ENCODE data around the gene NABP2.

NABP2 gene

GRCh38 chr12:56219840-56220239 is 4.3 kb upstream of the NABP2 start:
- Histone ChIP-seq H2BK15ac (replicated peaks; ENCODE audit: low read depth) (no peak overlapping the region), H3K27me3 (ENCODE audit: insufficient read depth, low read length, poor library complexity) (no peaks in the 10 kb centered on the region), H3K4me1 (ENCODE audit: control insufficient read depth, low read depth, low read length) (no peaks in the 10 kb centered on the region), H2BK120ac (ENCODE audit: low read depth, low read length) (no peak overlapping the region), H3K23ac (ENCODE audit: low read length) (no peak overlapping the region), H4K5ac (ENCODE audit: low read length) (no peak overlapping the region), H3K4me2 (ENCODE audit: low read length) (no peak overlapping the region), H3K4ac (ENCODE audit: low read depth, low read length) (no peak overlapping the region), H3K27ac (ENCODE audit: low read depth, low read length) (no peak overlapping the region), H3K9ac (ENCODE audit: low read length) (no peak overlapping the region), H3K79me1 (ENCODE audit: low read length) (peaks cover 7% of the 10 kb centered on the region), H2AK5ac (ENCODE audit: low read length) (no peak overlapping the region), H3K56ac (ENCODE audit: low read length) (peak overlapping the region; percentile 15), H3K18ac (ENCODE audit: low read length) (no peak overlapping the region), H2BK5ac (ENCODE audit: low read length) (no peak overlapping the region), H4K8ac (ENCODE audit: low read depth, low read length) (no peak overlapping the region), H3K4me3 (ENCODE audit: low read length) (no peak overlapping the region), H3K79me2 (ENCODE audit: control insufficient read depth, insufficient read depth, low read length) (peaks cover 14% of the 10 kb centered on the region), H3K36me3 (ENCODE audit: control insufficient read depth, insufficient read depth, low read length) (peaks cover 6% of the 10 kb centered on the region)
- no peak for DNase-seq
- WGBS (ENCODE audit: extremely low coverage, insufficient coverage, low lambda C conversion rate) = no CpG with 5 or more reads among the region's 9 CpGs

- peak overlapping the region; percentile 92 for H3K9ac ChIP-seq (ENCODE audit: low read length)
- peak overlapping the region; percentile 84 for H3K27ac ChIP-seq (ENCODE audit: low read depth, low read length)
- H4K5ac ChIP-seq (ENCODE audit: low read length) = no peak overlapping the region
- no CpG with 5 or more reads among the region's 10 CpGs for whole genome bisulfite sequencing (ENCODE audit: extremely low coverage, insufficient coverage, low lambda C conversion rate)
- H2BK5ac ChIP-seq (ENCODE audit: low read length) = peak overlapping the region; percentile 43
- H3K4me2 ChIP-seq (ENCODE audit: low read length) = peak overlapping the region; percentile 98
- peak overlapping the region; percentile 91 for H2AK5ac ChIP-seq (ENCODE audit: low read length)
- no peak overlapping the region for H4K8ac ChIP-seq (ENCODE audit: low read depth, low read length)
- DNase-seq = peak; percentile 56
- peaks cover 14% of the 10 kb centered on the region for H3K79me2 ChIP-seq (ENCODE audit: control insufficient read depth, insufficient read depth, low read length)
- H3K56ac ChIP-seq (ENCODE audit: low read length) = peak overlapping the region; percentile 94
- H2BK120ac ChIP-seq (ENCODE audit: low read depth, low read length) = no peak overlapping the region
- H3K79me1 ChIP-seq (ENCODE audit: low read length) = peaks cover 7% of the 10 kb centered on the region
- H3K4me3 ChIP-seq (ENCODE audit: low read length) = peak overlapping the region; percentile 95
- no peak overlapping the region for H3K4ac ChIP-seq (ENCODE audit: low read depth, low read length)
- no peaks in the 10 kb centered on the region for H3K4me1 ChIP-seq (ENCODE audit: control insufficient read depth, low read depth, low read length)
- no peak overlapping the region for H3K18ac ChIP-seq (ENCODE audit: low read length)
- peaks cover 4% of the 10 kb centered on the region for H3K36me3 ChIP-seq (ENCODE audit: control insufficient read depth, insufficient read depth, low read length)
- H3K27me3 ChIP-seq (ENCODE audit: insufficient read depth, low read length, poor library complexity) = no peaks in the 10 kb centered on the region
- H2BK15ac ChIP-seq (replicated peaks; ENCODE audit: low read depth) = no peak overlapping the region
- H3K23ac ChIP-seq (ENCODE audit: low read length) = peak overlapping the region; percentile 98
Observed at GRCh38 chr12:56220611-56221231, 3.4 kb upstream of the NABP2 start.

GRCh38 chr12:56221232-56221756 is 2.8 kb upstream of the NABP2 start:
- H3K27me3 ChIP-seq (ENCODE audit: insufficient read depth, low read length, poor library complexity) = no peaks in the 10 kb centered on the region
- H3K4me2 ChIP-seq (ENCODE audit: low read length) = peak overlapping the region; percentile 98
- H3K23ac ChIP-seq (ENCODE audit: low read length) = peak overlapping the region; percentile 66
- WGBS (ENCODE audit: extremely low coverage, insufficient coverage, low lambda C conversion rate) = no CpG with 5 or more reads among the region's 21 CpGs
- H3K18ac ChIP-seq (ENCODE audit: low read length) = peak overlapping the region; percentile 23
- peaks cover 6% of the 10 kb centered on the region for H3K79me1 ChIP-seq (ENCODE audit: low read length)
- H3K79me2 ChIP-seq (ENCODE audit: control insufficient read depth, insufficient read depth, low read length) = peaks cover 14% of the 10 kb centered on the region
- peak overlapping the region; percentile 94 for H3K56ac ChIP-seq (ENCODE audit: low read length)
- peak overlapping the region; percentile 95 for H3K4me3 ChIP-seq (ENCODE audit: low read length)
- H3K36me3 ChIP-seq (ENCODE audit: control insufficient read depth, insufficient read depth, low read length) = peaks cover 3% of the 10 kb centered on the region
- no peak overlapping the region for H4K8ac ChIP-seq (ENCODE audit: low read depth, low read length)
- peak overlapping the region; percentile 28 for H3K4ac ChIP-seq (ENCODE audit: low read depth, low read length)
- peak overlapping the region; percentile 45 for H2BK5ac ChIP-seq (ENCODE audit: low read length)
- no peaks in the 10 kb centered on the region for H3K4me1 ChIP-seq (ENCODE audit: control insufficient read depth, low read depth, low read length)
- no peak overlapping the region for H4K5ac ChIP-seq (ENCODE audit: low read length)
- DNase-seq = peak; percentile 87
- peak overlapping the region; percentile 92 for H3K9ac ChIP-seq (ENCODE audit: low read length)
- peak overlapping the region; percentile 91 for H2AK5ac ChIP-seq (ENCODE audit: low read length)
- peak overlapping the region; percentile 84 for H3K27ac ChIP-seq (ENCODE audit: low read depth, low read length)
- no peak overlapping the region for H2BK15ac ChIP-seq (replicated peaks; ENCODE audit: low read depth)
- no peak overlapping the region for H2BK120ac ChIP-seq (ENCODE audit: low read depth, low read length)

DNA sequence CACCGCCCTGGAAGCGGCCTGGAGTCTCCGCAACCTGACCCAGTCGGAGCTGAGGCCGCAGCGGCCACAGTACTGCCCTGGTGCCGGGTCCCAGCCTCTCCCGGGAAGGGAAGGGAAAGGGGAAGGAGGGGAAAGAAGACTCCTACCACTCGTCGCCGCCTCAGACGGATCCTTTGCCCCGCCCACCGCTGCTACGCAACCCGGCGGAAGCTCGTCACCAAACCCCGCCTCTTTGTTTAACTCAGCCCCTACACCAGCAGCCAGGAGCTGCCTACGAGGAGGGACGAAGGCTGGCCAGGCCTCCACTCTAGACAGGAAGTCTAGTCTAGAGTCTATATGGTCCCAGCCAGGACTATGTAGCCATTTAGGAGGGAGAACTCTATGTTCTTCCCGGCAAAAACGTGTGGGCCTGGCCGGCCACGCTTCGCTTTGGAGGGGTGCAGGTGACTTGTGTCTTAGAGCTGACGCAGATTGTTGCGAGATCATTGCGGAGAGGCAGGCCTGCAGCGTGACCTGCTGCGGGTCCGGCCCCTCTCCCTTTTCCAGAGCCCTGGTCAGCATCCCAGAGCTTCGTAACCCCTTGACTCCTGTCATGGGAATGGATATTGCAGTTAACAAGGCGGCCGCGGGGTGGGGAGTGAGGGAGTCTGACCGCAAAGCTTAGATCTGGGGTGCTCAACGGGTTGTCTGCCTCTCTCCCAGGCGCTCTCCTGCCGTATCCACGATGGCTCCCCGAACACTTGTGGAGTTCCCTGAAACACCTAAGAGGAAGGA is 2.2 kb upstream of the NABP2 start, which contains the start of gene RNF41:
TSS of gene RNF41 (minus strand) at position 166 of the 774 bp plus-strand sequence. CDS start 7,875 bp downstream, outside the sequence.
- Histone ChIP-seq H3K79me2 (ENCODE audit: control insufficient read depth, insufficient read depth, low read length) (peaks cover 12% of the 10 kb centered on the region), H3K36me3 (ENCODE audit: control insufficient read depth, insufficient read depth, low read length) (no peaks in the 10 kb centered on the region), H3K27ac (ENCODE audit: low read depth, low read length) (peak within 1 kb of the TSS; percentile 84), H2BK5ac (ENCODE audit: low read length) (peak within 1 kb of the TSS; percentile 45), H2BK120ac (ENCODE audit: low read depth, low read length) (no peak within 1 kb of the TSS), H3K4me2 (ENCODE audit: low read length) (peak within 1 kb of the TSS; percentile 98), H4K8ac (ENCODE audit: low read depth, low read length) (peak within 1 kb of the TSS; percentile 43), H4K5ac (ENCODE audit: low read length) (no peak within 1 kb of the TSS), H3K9ac (ENCODE audit: low read length) (peak within 1 kb of the TSS; percentile 92), H3K56ac (ENCODE audit: low read length) (peak within 1 kb of the TSS; percentile 94), H2BK15ac (replicated peaks; ENCODE audit: low read depth) (no peak within 1 kb of the TSS), H3K18ac (ENCODE audit: low read length) (peak within 1 kb of the TSS; percentile 23), H3K4me1 (ENCODE audit: control insufficient read depth, low read depth, low read length) (no peaks in the 10 kb centered on the region), H3K4ac (ENCODE audit: low read depth, low read length) (peak within 1 kb of the TSS; percentile 28), H2AK5ac (ENCODE audit: low read length) (peak within 1 kb of the TSS; percentile 91), H3K79me1 (ENCODE audit: low read length) (peaks cover 3% of the 10 kb centered on the region), H3K27me3 (ENCODE audit: insufficient read depth, low read length, poor library complexity) (no peaks in the 10 kb centered on the region), H3K23ac (ENCODE audit: low read length) (peak within 1 kb of the TSS; percentile 98), H3K4me3 (ENCODE audit: low read length) (peak within 1 kb of the TSS; percentile 95)
- WGBS (ENCODE audit: extremely low coverage, insufficient coverage, low lambda C conversion rate) = no CpG with 5 or more reads among the region's 42 CpGs
- peak; percentile 99 for DNase-seq

DNA sequence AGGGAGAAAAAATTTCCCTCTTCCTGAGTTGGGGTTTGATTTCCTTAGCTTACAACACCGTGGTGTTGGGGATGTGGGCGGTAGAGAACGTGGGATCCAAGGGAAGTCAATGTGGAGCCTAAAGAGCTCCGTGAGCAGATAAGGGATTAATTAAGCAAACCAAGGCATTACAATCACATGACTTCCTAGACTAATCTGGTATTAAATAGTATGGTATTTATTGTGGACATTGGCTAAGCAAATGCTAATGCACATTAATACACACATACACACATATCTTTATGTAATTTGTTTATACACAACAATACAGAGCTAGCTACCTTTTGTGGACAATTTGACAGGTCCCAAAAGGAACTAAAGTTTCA is 1.6 kb upstream of the NABP2 start:
- H4K8ac ChIP-seq (ENCODE audit: low read depth, low read length) = peak overlapping the region; percentile 43
- no peaks in the 10 kb centered on the region for H3K36me3 ChIP-seq (ENCODE audit: control insufficient read depth, insufficient read depth, low read length)
- no peak overlapping the region for H2BK120ac ChIP-seq (ENCODE audit: low read depth, low read length)
- H3K27me3 ChIP-seq (ENCODE audit: insufficient read depth, low read length, poor library complexity) = no peaks in the 10 kb centered on the region
- H3K4me2 ChIP-seq (ENCODE audit: low read length) = peak overlapping the region; percentile 50
- H4K5ac ChIP-seq (ENCODE audit: low read length) = no peak overlapping the region
- peak overlapping the region; percentile 6 for H3K4me3 ChIP-seq (ENCODE audit: low read length)
- H3K4ac ChIP-seq (ENCODE audit: low read depth, low read length) = peak overlapping the region; percentile 11
- peaks cover 1% of the 10 kb centered on the region for H3K79me1 ChIP-seq (ENCODE audit: low read length)
- peak overlapping the region; percentile 84 for H3K56ac ChIP-seq (ENCODE audit: low read length)
- H3K23ac ChIP-seq (ENCODE audit: low read length) = no peak overlapping the region
- no peak overlapping the region for H2AK5ac ChIP-seq (ENCODE audit: low read length)
- no peak overlapping the region for H3K18ac ChIP-seq (ENCODE audit: low read length)
- peaks cover 10% of the 10 kb centered on the region for H3K79me2 ChIP-seq (ENCODE audit: control insufficient read depth, insufficient read depth, low read length)
- no peak for DNase-seq
- peak overlapping the region; percentile 55 for H3K27ac ChIP-seq (ENCODE audit: low read depth, low read length)
- H3K4me1 ChIP-seq (ENCODE audit: control insufficient read depth, low read depth, low read length) = no peaks in the 10 kb centered on the region
- H2BK5ac ChIP-seq (ENCODE audit: low read length) = no peak overlapping the region
- no peak overlapping the region for H2BK15ac ChIP-seq (replicated peaks; ENCODE audit: low read depth)
- WGBS (ENCODE audit: extremely low coverage, insufficient coverage, low lambda C conversion rate) = no CpG with 5 or more reads among the region's 4 CpGs
- H3K9ac ChIP-seq (ENCODE audit: low read length) = peak overlapping the region; percentile 69

Data from mesendoderm (in vitro differentiated cells).